OCI-LY7 (cell line): ENCODE data around the gene MAPK13. TPM values are rescaled to one million over a fixed set of nuclear protein-coding genes. Genes with fewer than 3 reads are reported as not detected.

Experiments
- BruUV-seq: library from RNA; stranded (reverse); fragments of 400-500 nt; replicated peaks from 2 replicates; lab custom pipeline; 2021; lab: Mats Ljungman, UMichigan
- CTCF ChIA-PET: fragments of 300-600 bp; sonication (Branson Sonifier 250); formaldehyde crosslinking; loops from one replicate; lab custom pipeline; 2022; ENCODE audit warnings: antibody characterized with exemption; ENCODE audit not compliant: unreplicated experiment; lab: Charles Lee
- POLR2A ChIA-PET: fragments of 300-600 bp; sonication (Branson Sonifier 250); formaldehyde crosslinking; loops from one replicate; lab custom pipeline; 2022; ENCODE audit warnings: antibody characterized with exemption; lab: Charles Lee
- DNase-seq: peaks from one replicate; pipeline ENCODE4 v3.0.0-alpha.2; 2015; ENCODE audit warnings: low spot score
- H2AFZ ChIP-seq: fragments of 200-600 bp; sonication (generic), shearing (Covaris generic); 2 replicates; pipeline ENCODE4 v1.6.1; 2014; ENCODE audit warnings: mild to moderate bottlenecking, antibody characterized with exemption, low read length, moderate library complexity
- H3K27ac ChIP-seq: fragments of 200-600 bp; sonication (generic); 2 replicates; pipeline ENCODE4 v1.5.1; 2014; ENCODE audit warnings: mixed run types, low read depth, mild to moderate bottlenecking, moderate library complexity, low read length, inconsistent platforms; ENCODE audit not compliant: poor library complexity, severe bottlenecking
- H3K36me3 ChIP-seq: fragments of 200-600 bp; sonication (generic); 2 replicates; pipeline ENCODE4 v1.6.1; 2014; ENCODE audit warnings: mild to moderate bottlenecking, antibody characterized with exemption, low read length, moderate library complexity, mixed read lengths; ENCODE audit not compliant: insufficient read depth
- H3K4me1 ChIP-seq: fragments of 200-600 bp; sonication (generic); 2 replicates; pipeline ENCODE4 v1.5.1; 2014; ENCODE audit warnings: mild to moderate bottlenecking, low read length; ENCODE audit not compliant: insufficient read depth, poor library complexity, severe bottlenecking
- H3K4me2 ChIP-seq: fragments of 200-600 bp; sonication (generic); 2 replicates; pipeline ENCODE4 v1.6.1; 2014; ENCODE audit warnings: mild to moderate bottlenecking, low read length
- H3K4me3 ChIP-seq: fragments of 200-600 bp; sonication (generic); 2 replicates; pipeline ENCODE4 v1.5.1; 2014; ENCODE audit warnings: mild to moderate bottlenecking, low read depth, low read length; ENCODE audit not compliant: poor library complexity, severe bottlenecking
- H3K79me2 ChIP-seq: fragments of 200-600 bp; sonication (generic); 2 replicates; pipeline ENCODE4 v1.6.1; 2016; ENCODE audit warnings: low read depth, mild to moderate bottlenecking, low read length, moderate library complexity, mixed read lengths; ENCODE audit not compliant: insufficient read depth
- H3K9me2 ChIP-seq: fragments of 200-600 bp; sonication (generic); 2 replicates; pipeline ENCODE4 v1.6.1; 2016; ENCODE audit warnings: mild to moderate bottlenecking, low read length, mixed read lengths; ENCODE audit not compliant: insufficient read depth
- H3K9me3 ChIP-seq: fragments of 200-600 bp; sonication (generic); 2 replicates; pipeline ENCODE4 v1.6.1; 2014; ENCODE audit warnings: mild to moderate bottlenecking, mixed run types, low read length, mixed read lengths
- H4K20me1 ChIP-seq: fragments of 200-600 bp; sonication (generic); 2 replicates; pipeline ENCODE4 v1.6.1; 2014; ENCODE audit warnings: mild to moderate bottlenecking, antibody characterized with exemption, low read length, moderate library complexity, mixed read lengths; ENCODE audit not compliant: insufficient read depth
- EZH2phosphoT487 ChIP-seq: fragments of 200-600 bp; sonication (generic); IDR thresholded peaks from 2 replicates; pipeline ENCODE4 v1.6.1; 2018; ENCODE audit warnings: low read depth, borderline replicate concordance, mild to moderate bottlenecking, mixed run types, antibody characterized with exemption, low read length, moderate library complexity, mixed read lengths
- intact Hi-C: fragments of 100-400 bp; cut with micrococcal nuclease; formaldehyde crosslinking; loops from one replicate; pipeline ENCODE4 v1.10.0; 2022; ENCODE audit not compliant: unreplicated experiment
- total RNA-seq, 2 experiments: library from RNA; depleted of rRNA in 1 of 2; stranded (reverse); fragments of >200 nt in 1 of 2; shearing (Covaris generic) in 1 of 2; gene quantifications; 2 replicates each; pipeline ENCODE4 v1.2.3, GENCODE V29; 2014 to 2022
- TF ChIP-seq, protein P1 (sequence below): fragments of 200-600 bp; sonication (generic); conservative IDR thresholded peaks from 2 replicates; pipeline ENCODE4 v1.5.1; 2014; ENCODE audit warnings: mild to moderate bottlenecking, antibody characterized with exemption, low read length, moderate library complexity, mixed read lengths

Gene MAPK13
- total RNA-seq, 2 experiments from 2014 or later: 0.88 to 1.8 TPM

DNA sequence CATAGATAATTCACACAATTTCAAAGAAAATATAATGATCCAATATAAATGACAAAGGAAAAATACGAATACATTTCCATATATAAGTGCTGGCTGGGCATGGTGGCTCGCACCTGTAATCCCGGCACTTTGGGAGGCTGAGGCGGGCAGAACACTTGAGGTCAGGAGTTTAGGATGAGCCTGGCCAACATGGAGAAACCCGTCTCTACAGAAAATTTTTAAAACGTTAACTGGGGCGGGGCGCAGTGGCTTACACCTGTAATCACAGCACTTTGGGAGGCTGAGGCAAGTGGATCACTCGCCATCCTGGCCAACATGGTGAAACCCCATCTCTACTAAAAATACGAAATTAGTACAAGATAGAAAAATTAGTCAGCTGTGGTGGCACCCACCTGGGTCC, 14.9 kb upstream of the MAPK13 start:
- peak overlapping the region; percentile 89 for H3K27ac ChIP-seq
- ChIA-PET CTCF (no interaction called here), POLR2A (interaction anchor here (0.6 kb wide), 1 partner anchor 858 kb away, joined by 3 read pairs; no protein-coding TSS in a partner anchor)
- no peaks in the 10 kb centered on the region for H3K9me2 ChIP-seq
- BruUV-seq: no TSS peak
- peaks cover 18% of the 10 kb centered on the region; the same call in 1 of the 2 replicates for H3K36me3 ChIP-seq
- TF ChIP-seq, protein P1, sequence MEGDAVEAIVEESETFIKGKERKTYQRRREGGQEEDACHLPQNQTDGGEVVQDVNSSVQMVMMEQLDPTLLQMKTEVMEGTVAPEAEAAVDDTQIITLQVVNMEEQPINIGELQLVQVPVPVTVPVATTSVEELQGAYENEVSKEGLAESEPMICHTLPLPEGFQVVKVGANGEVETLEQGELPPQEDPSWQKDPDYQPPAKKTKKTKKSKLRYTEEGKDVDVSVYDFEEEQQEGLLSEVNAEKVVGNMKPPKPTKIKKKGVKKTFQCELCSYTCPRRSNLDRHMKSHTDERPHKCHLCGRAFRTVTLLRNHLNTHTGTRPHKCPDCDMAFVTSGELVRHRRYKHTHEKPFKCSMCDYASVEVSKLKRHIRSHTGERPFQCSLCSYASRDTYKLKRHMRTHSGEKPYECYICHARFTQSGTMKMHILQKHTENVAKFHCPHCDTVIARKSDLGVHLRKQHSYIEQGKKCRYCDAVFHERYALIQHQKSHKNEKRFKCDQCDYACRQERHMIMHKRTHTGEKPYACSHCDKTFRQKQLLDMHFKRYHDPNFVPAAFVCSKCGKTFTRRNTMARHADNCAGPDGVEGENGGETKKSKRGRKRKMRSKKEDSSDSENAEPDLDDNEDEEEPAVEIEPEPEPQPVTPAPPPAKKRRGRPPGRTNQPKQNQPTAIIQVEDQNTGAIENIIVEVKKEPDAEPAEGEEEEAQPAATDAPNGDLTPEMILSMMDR: no peak
- no peak for TF ChIP-seq EZH2phosphoT487
- H3K4me2 ChIP-seq: peak overlapping the region; percentile 64
- intact Hi-C loops: no loop called here
- no peaks in the 10 kb centered on the region for H3K79me2 ChIP-seq
- peaks cover 77% of the 10 kb centered on the region for H3K4me1 ChIP-seq
- no peak for DNase-seq
- peak overlapping the region; percentile 31 for H3K4me3 ChIP-seq
- no peak overlapping the region for H2AFZ ChIP-seq
- no peaks in the 10 kb centered on the region for H4K20me1 ChIP-seq
- H3K9me3 ChIP-seq: no peaks in the 10 kb centered on the region; the same call in 1 of the 2 replicates

DNA sequence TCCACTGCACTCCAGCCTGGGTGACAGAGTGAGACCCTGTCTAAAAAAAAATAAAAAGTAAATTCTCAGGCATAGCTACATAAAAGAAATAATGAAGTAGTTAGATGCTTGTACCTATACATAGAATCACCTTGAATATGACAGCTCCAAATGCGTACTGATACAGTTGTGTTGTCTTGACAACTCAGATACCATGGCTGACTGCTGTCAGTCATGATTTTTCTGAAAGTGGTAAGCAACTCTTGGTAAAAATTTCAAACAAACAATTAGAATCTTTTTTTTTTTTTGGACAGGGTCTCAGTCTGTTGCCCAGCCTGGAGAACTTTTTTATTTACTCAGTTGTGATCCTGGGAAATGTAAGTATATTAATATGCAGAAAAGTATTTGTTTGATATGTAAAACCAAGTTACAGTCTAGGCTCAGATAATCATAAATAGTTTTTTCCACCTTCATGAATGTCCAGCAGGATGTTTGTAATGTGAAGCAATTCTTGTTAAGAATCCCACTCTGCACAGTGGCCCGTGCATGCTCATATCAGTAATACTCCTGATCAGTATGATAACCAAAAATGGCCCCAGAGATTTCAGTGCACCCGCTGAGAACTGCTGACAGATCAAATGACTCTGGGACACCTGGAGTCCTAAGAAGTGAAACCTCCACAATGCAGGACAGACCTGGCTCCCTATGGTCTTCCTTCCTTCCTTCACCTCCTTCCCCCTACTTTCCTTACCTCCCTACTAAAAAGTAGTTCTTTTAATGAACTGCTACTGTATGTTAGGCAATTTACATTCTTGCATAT, 14.0 kb upstream of the MAPK13 start:
- no peaks in the 10 kb centered on the region for H4K20me1 ChIP-seq
- DNase-seq: no peak
- peaks cover 77% of the 10 kb centered on the region for H3K4me1 ChIP-seq
- POLR2A ChIA-PET: interaction anchor here (0.6 kb wide), 1 partner anchor 90 kb away, joined by 3 read pairs; no protein-coding TSS in a partner anchor
- no peak overlapping the region for H3K4me3 ChIP-seq
- intact Hi-C loops: no loop called here
- H3K9me2 ChIP-seq: no peaks in the 10 kb centered on the region
- H3K4me2 ChIP-seq: peak overlapping the region; percentile 27
- no peak overlapping the region for H2AFZ ChIP-seq
- peaks cover 15% of the 10 kb centered on the region; the same call in 1 of the 2 replicates for H3K36me3 ChIP-seq
- no peaks in the 10 kb centered on the region; the same call in 1 of the 2 replicates for H3K9me3 ChIP-seq
- H3K27ac ChIP-seq: peak overlapping the region; percentile 89
- BruUV-seq: no TSS peak
- H3K79me2 ChIP-seq: no peaks in the 10 kb centered on the region
- CTCF ChIA-PET: no interaction called here
- TF ChIP-seq, protein P1: no peak
- TF ChIP-seq EZH2phosphoT487: no peak

DNA sequence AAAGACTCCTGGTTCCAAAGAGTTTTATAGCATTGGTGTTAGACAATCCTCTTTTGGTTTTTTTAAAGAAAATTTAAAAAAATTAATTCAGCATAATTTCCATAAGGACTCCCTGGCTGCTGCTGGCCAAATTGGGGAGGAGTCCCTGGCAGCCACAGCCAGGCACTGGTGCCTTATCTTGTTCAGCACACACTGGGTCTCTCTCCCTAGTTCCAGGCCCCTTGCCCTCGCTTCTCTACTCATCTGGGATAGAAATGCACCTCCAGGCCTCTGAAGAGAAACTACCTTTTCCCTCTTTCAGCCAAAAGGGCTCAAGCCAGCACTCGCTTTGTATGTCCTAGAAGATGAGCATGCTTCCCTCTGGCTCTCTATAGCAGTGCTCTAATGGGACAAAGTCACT, 13.4 kb upstream of the MAPK13 start:
- ChIA-PET CTCF (no interaction called here), POLR2A (interaction anchor here (0.7 kb wide), 1 partner anchor 73 kb away, joined by 3 read pairs; no protein-coding TSS in a partner anchor)
- no peaks in the 10 kb centered on the region for H4K20me1 ChIP-seq
- TF ChIP-seq, protein P1: no peak
- no peak for TF ChIP-seq EZH2phosphoT487
- intact Hi-C loops: no loop called here
- DNase-seq: no peak
- H3K9me3 ChIP-seq: no peaks in the 10 kb centered on the region; the same call in 1 of the 2 replicates
- H3K27ac ChIP-seq: peak overlapping the region; percentile 89
- no peak overlapping the region for H2AFZ ChIP-seq
- 0 out of 2 replicates have a peak overlapping the region, but pooled peaks have one; percentile 27 for H3K4me2 ChIP-seq
- H3K9me2 ChIP-seq: no peaks in the 10 kb centered on the region
- H3K4me3 ChIP-seq: no peak overlapping the region
- H3K79me2 ChIP-seq: no peaks in the 10 kb centered on the region
- H3K36me3 ChIP-seq: peaks cover 15% of the 10 kb centered on the region; the same call in 1 of the 2 replicates
- no TSS peak for BruUV-seq
- peaks cover 77% of the 10 kb centered on the region for H3K4me1 ChIP-seq
